Stimulated activated CD4-positive, alpha-beta T cell treated with anti-CD3 and anti-CD28 coated beads, Interleukin-12 subunit alpha, Interleukin-12 subunit beta, amount 100 ng/mL, for 48 hours (primary cell): ENCODE measurements around the gene TMEM273.

Source experiments
- DNase-seq, 3 donors: peaks; one replicate each; pipeline ENCODE4 v3.0.0-alpha.2; 2020; ENCODE audit warnings: low read depth in 2 of 3, low spot score in 1 of 3

TMEM273 gene

GRCh38 chr10:49141541-49142332 is 46.5 kb downstream of the TMEM273 start:
- DNase-seq: no peak

GRCh38 chr10:49140304-49141177 is 47.6 kb downstream of the TMEM273 start:
- no peak for DNase-seq

DNA sequence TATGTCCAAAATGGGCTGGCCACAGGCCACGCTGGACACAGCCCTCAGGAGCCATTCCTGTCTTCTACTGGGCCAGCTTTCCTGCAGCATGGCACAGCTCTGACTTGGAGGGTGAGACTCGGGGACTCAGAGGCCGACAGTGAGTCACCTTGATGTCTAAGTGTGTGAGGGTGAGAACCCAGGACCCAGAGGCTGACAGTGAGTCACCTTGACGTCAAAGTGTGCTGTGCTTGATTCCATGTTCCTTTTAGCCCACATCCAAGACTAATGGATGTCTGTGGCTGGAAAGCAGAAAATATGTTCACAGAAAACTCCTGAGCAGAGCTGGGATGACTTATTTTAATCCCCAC is 48.4 kb downstream of the TMEM273 start:
- DNase-seq: no peak

DNA sequence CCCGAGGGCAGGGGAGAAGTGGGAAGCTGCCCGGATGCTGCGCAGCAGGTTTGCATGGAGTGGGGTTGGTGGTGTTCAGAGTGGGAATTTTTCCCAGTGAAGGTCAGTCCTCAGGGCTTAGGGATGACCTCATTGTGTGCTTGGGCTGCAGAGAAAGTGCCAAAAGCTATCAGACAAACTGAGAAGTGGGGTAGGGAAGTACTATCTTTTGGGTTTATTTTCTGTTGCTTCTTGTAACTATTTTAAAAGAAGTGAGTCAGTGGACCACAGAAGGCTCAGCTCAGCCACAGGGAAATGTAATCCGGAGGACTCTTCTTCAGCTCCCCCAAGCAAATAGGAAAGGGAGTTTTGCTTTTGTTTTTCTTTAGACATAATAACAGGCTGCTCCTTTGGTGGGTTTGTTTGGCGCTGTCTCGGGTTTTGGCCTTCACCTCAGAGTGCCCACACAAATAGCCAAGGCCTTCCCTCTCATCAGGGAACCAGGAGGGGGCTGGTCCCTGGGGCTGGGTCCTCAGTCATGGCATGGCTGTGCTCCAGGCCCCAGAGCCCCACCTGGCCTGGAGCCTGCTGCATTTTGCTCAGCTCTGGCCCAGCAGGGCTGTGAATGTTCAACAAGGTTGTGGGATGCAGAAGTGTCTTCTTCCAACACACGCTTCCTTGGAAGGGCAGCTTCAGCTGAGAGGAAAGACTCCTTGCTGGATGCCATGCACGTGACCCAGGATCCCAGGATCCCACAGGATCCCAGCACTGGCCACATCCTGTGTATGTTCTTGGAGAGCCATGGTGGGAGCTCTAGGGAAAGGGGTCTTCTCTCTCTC is 49.0 kb downstream of the TMEM273 start:
- DNase-seq: no peak

GRCh38 chr10:49138361-49138891 is 49.8 kb downstream of the TMEM273 start:
- DNase-seq: no peak

- DNase-seq: no peak
These were observed 51.7 kb downstream of the TMEM273 start for GRCh38 chr10:49136525-49136924.

DNA sequence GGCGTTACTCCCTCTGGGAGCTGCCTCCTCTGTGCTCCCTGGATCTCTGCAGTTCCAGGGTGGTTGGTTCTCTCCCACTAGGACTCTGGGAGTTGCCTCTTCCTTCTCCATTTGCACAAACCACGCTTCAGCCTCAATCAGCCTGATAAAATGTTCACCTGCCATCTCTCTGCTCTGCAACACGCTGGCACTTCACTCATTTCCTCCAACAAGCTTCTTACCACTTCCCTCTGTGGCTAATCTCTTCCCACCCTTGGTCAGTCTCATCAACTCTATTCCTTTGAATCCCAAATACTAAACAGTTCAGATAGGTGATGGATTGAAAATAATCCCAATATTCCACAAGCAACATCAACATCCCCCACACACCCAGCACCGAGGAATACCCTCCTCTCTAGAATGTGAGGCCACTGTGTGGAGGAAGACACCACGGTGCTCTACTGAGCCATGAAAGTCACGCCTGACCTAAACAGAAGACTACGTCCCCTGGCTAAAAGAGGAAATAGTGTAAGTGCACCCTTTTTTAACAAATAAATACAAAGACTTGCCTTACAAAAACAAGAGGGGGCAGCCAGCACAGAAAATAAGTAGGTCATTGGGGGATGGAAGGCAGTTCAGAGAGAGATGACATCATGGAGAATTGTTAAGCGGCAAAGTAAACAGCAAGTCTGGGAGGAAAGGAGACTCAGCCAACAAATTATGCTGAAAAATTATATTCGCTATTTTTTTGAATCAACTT is 52.4 kb downstream of the TMEM273 start:
- no peak for DNase-seq

GRCh38 chr10:49134327-49134726 is 53.9 kb downstream of the TMEM273 start:
- no peak for DNase-seq

GRCh38 chr10:49133706-49134248 is 54.4 kb downstream of the TMEM273 start, which contains the start of gene FAM170B:
FAM170B (minus strand) TSS chr10:49134021; CDS start chr10:49133918, 103 bp downstream.
- no peak for DNase-seq

DNA sequence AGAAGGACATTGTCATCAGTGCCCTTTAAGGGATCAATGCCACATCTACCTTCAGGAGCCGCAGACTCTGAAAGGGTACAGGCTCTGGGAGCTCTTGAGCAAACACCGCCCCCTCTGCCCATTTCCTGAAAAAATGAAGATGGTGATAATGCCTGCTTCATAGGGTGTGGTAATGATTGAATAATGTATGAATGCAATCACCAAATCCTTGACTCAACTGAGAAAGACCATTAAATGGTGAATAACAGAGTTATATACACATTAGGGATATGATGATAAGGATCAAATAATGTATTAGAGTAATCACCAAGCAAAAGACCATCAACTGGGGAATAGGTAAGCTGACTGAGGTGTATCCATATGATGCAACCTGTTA is 55.8 kb downstream of the TMEM273 start:
- no peak for DNase-seq

- no peak for DNase-seq
These were observed 56.5 kb downstream of the TMEM273 start for GRCh38 chr10:49131507-49132361.

- DNase-seq: no peak
These were observed 58.8 kb downstream of the TMEM273 start for GRCh38 chr10:49129376-49129775.

DNA sequence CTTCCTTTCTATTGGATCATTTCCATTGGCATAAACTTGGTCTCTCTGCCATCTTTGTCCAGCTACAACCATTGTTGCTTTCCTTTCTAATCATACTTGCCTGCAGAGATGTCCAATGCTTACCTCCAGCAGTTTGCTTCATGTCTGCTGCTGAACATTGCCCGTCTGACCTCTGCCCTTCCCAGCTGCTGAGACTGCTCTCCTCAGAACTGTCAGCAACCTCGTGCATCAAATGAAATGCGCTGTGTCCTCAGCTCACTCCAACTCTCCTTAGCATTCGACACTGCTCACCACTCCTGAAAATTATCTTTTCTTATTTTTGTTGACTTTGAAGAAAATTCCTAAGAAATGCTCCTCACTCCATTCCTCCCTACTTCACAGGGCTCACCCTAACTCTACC is 59.3 kb downstream of the TMEM273 start:
- no peak for DNase-seq

DNA sequence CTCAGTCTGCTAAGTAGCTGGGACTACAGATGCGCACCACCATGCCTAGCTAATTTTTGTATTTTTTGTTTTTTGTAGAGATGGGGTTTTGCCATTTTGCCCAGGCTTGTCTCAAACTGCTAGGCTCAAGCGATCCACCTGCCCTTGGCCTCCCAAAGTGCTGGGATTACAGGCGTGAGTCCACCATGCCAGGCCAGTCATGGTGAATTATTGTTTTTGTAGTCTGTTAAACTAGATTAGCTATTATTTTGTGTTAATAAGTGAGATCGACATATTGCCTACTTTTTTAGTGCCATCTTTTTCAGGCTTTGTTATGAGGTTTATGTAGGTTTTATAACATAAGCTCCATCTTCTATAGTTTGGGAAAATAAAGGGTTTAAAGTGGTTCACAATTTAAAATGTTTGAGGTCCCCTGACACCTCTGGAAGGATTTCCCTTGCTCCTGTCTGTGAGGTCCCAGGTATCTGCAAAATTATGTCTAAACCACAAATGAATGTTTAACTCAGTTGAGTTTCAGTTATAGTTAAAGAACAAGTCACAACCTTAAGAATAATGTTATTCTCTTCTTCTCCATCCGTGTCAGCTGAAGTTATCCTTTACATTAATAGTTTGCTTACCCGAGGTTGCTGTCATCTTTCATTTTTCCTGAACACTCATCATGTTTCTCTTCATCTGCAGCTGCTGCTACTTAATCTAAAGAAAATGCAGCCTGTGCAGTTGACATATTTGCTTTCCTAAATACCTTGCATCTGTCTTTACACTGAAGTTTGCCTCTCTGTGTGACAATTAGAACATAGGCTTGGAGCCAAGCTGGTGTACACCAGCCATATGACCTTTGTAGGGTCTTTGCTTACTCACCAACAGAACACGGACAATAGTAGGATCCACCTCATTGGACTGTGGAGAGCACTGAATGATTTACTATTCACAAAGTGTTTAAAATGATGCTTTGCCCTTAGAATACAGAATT is 63.9 kb downstream of the TMEM273 start:
- no peak for DNase-seq

DNA sequence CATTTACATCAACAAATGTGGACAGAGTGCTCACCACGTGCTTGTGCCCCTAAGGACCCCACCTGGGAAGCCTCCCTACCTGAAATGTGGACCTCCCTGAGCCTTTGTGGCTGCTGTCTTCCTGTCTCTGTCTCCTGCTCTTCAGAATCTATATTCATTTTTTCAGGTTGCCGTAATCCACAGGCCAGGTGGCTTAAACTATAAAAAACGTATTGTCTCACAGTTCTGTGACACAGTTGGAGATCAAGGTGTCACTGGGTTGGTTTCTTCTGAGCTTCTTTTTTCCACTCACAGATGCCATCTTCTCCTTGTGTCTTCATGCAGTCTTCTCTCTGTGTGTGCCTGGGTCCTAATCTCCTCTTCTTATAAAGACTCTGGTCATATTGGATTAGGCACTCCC is 67.3 kb downstream of the TMEM273 start:
- no peak for DNase-seq

DNA sequence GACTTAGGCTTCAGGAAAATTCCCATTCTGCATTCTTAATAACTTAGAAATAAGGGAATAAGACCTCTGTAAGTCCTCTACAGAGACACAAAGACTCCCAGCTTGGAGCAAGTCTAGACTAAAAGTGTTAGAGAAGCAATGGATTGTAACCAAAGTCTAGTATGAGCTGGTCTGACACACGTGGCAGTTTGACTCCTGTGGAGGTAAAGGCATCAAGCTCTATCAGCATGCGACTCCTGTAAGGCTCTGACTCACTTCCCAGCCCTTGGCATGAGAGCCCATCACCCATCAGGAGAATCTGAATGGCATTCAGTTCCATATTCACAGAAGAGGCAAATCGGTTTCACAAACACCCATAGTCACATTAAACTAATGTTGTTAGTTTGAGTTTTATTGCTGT is 68.4 kb downstream of the TMEM273 start:
- no peak for DNase-seq

GRCh38 chr10:49118430-49119074 is 69.6 kb downstream of the TMEM273 start:
- DNase-seq: no peak
